Neuronal stem cell (in vitro differentiated cells): ENCODE data around the gene FAM210B.

Experiments
- DNase-seq: peaks from one replicate; pipeline ENCODE4 v3.0.0-alpha.2; 2013; ENCODE audit warnings: low spot score
- H2AFZ ChIP-seq: one replicate; pipeline ENCODE4 v1.6.1; 2013; ENCODE audit warnings: mild to moderate bottlenecking, low read length, inconsistent platforms
- H2AK5ac ChIP-seq: 2 replicates; pipeline ENCODE4 v1.6.1; 2013; ENCODE audit warnings: low read depth, mild to moderate bottlenecking, inconsistent platforms, low read length, moderate library complexity, mixed read lengths
- H2BK120ac ChIP-seq: 2 replicates; pipeline ENCODE4 v1.6.1; 2013; ENCODE audit warnings: low read depth, mild to moderate bottlenecking, inconsistent platforms, low read length, moderate library complexity, mixed read lengths
- H2BK12ac ChIP-seq: one replicate; pipeline ENCODE4 v1.6.1; 2013; ENCODE audit warnings: low read length, inconsistent platforms
- H2BK15ac ChIP-seq: 2 replicates; pipeline ENCODE4 v1.6.1; 2013; ENCODE audit warnings: mild to moderate bottlenecking, low read length, inconsistent platforms, mixed read lengths
- H2BK5ac ChIP-seq: one replicate; pipeline ENCODE4 v1.6.1; 2013; ENCODE audit warnings: inconsistent platforms, mild to moderate bottlenecking, low read length, moderate library complexity
- H3K14ac ChIP-seq: one replicate; pipeline ENCODE4 v1.6.1; 2013; ENCODE audit warnings: low read length, inconsistent platforms
- H3K18ac ChIP-seq: 2 replicates; pipeline ENCODE4 v1.6.1; 2013; ENCODE audit warnings: low read length, inconsistent platforms
- H3K23ac ChIP-seq: 2 replicates; pipeline ENCODE4 v1.6.1; 2013; ENCODE audit warnings: low read depth, mild to moderate bottlenecking, mixed read lengths, low read length, inconsistent platforms; ENCODE audit not compliant: poor library complexity
- H3K27ac ChIP-seq: replicated peaks from 3 replicates; pipeline ENCODE4 v1.5.1; 2013; ENCODE audit warnings: low read length, inconsistent platforms
- H3K27me3 ChIP-seq, 3 experiments: 2 replicates each; pipeline ENCODE4 v1.6.1; 2013; ENCODE audit warnings: low read length in 3 of 3, mild to moderate bottlenecking in 2 of 3, inconsistent platforms in 1 of 3, low read depth in 1 of 3, mixed read lengths in 1 of 3, moderate library complexity in 1 of 3; ENCODE audit not compliant: control insufficient read depth in 3 of 3, insufficient read depth in 3 of 3
- H3K36me3 ChIP-seq, 2 donors: replicated peaks in 1 of 2; 2 replicates each; pipeline ENCODE4 v1.6.1; 2013; ENCODE audit warnings: low read length in 2 of 2; ENCODE audit not compliant: control insufficient read depth in 2 of 2, insufficient read depth in 2 of 2
- H3K4ac ChIP-seq: 2 replicates; pipeline ENCODE4 v1.6.1; 2013; ENCODE audit warnings: inconsistent platforms, mild to moderate bottlenecking, low read length, moderate library complexity
- H3K4me1 ChIP-seq, 2 donors: 1 replicate in 1 of 2; 2 replicates in 1 of 2; pipeline ENCODE4 v1.6.1; 2013; ENCODE audit warnings: low read length in 2 of 2, low read depth in 1 of 2; ENCODE audit not compliant: control insufficient read depth in 2 of 2, insufficient read depth in 1 of 2
- H3K4me2 ChIP-seq: one replicate; pipeline ENCODE4 v1.6.1; 2013; ENCODE audit warnings: mild to moderate bottlenecking, low read length, inconsistent platforms; ENCODE audit not compliant: insufficient read depth, poor library complexity, severe bottlenecking
- H3K4me3 ChIP-seq, 2 donors: 2 replicates each; pipeline ENCODE4 v1.5.1; 2013; ENCODE audit warnings: low read length in 2 of 2, mild to moderate bottlenecking in 2 of 2, inconsistent platforms in 1 of 2, moderate library complexity in 1 of 2
- H3K79me1 ChIP-seq: one replicate; pipeline ENCODE4 v1.6.1; 2013; ENCODE audit warnings: low read depth, mild to moderate bottlenecking, inconsistent platforms, low read length, moderate library complexity
- H3K9ac ChIP-seq: one replicate; pipeline ENCODE4 v1.6.1; 2013; ENCODE audit warnings: mild to moderate bottlenecking, low read depth, low read length, inconsistent platforms; ENCODE audit not compliant: poor library complexity
- H3K9me3 ChIP-seq, 2 donors: replicated peaks in 1 of 2; 2 replicates each; pipeline versions ENCODE3 to v1.6.1; 2013; ENCODE audit warnings: low read length in 2 of 2, mild to moderate bottlenecking in 2 of 2, inconsistent platforms in 1 of 2, low read depth in 1 of 2, mixed read lengths in 1 of 2, moderate library complexity in 1 of 2; ENCODE audit not compliant: control insufficient read depth in 2 of 2, insufficient read depth in 1 of 2
- H4K8ac ChIP-seq: one replicate; pipeline ENCODE4 v1.6.1; 2013; ENCODE audit warnings: low read depth, mild to moderate bottlenecking, inconsistent platforms, low read length, moderate library complexity
- H4K91ac ChIP-seq: one replicate; pipeline ENCODE4 v1.6.1; 2013; ENCODE audit warnings: low read length, low read depth, mild to moderate bottlenecking, inconsistent platforms; ENCODE audit not compliant: poor library complexity
- WGBS, 2 donors: extraction: QIAGEN DNeasy Blood & Tissue Kit; methylation state at CpG; one replicate each; pipeline ENCODE4 v1.1.7; 2013; ENCODE audit warnings: missing lambda C conversion rate in 2 of 2, mixed read lengths in 1 of 2; ENCODE audit not compliant: insufficient read length in 2 of 2, insufficient replicate concordance in 1 of 2; ENCODE audit errors: extremely low coverage in 2 of 2; 5-methylcytosine and 5-hydroxymethylcytosine counted together

FAM210B gene

GRCh38 chr20:56347628-56348304 is 11.0 kb upstream of the FAM210B start:
- H3K14ac ChIP-seq, result no peak overlapping the region
- H3K4me3 ChIP-seq, result no peak overlapping the region
- no peak overlapping the region for H2AK5ac ChIP-seq
- H3K4me2 ChIP-seq, result no peak overlapping the region
- H3K79me1 ChIP-seq, result no peaks in the 10 kb centered on the region
- H2AFZ ChIP-seq, result no peak overlapping the region
- H3K4ac ChIP-seq, result no peak overlapping the region
- H3K36me3 ChIP-seq, result no peaks in the 10 kb centered on the region
- no peak overlapping the region for H2BK15ac ChIP-seq
- H3K9me3 ChIP-seq, result peaks cover 0 to 2% of the 10 kb centered on the region in 2 donors
- no peak overlapping the region for H3K23ac ChIP-seq
- H2BK5ac ChIP-seq, result no peak overlapping the region
- H4K91ac ChIP-seq, result no peak overlapping the region
- H2BK120ac ChIP-seq, result no peak overlapping the region
- H2BK12ac ChIP-seq, result no peak overlapping the region
- no peak overlapping the region for H3K27ac ChIP-seq
- peaks cover 3 to 5% of the 10 kb centered on the region in 2 donors for H3K4me1 ChIP-seq
- no peak for DNase-seq
- no peak overlapping the region for H4K8ac ChIP-seq
- peaks cover 0 to 60% (median 2%) of the 10 kb centered on the region in 3 experiments for H3K27me3 ChIP-seq
- no CpG with 5 or more reads among the region's 13 CpGs for WGBS, 2 donors
- H3K9ac ChIP-seq, result no peak overlapping the region
- H3K18ac ChIP-seq, result no peak overlapping the region

DNA sequence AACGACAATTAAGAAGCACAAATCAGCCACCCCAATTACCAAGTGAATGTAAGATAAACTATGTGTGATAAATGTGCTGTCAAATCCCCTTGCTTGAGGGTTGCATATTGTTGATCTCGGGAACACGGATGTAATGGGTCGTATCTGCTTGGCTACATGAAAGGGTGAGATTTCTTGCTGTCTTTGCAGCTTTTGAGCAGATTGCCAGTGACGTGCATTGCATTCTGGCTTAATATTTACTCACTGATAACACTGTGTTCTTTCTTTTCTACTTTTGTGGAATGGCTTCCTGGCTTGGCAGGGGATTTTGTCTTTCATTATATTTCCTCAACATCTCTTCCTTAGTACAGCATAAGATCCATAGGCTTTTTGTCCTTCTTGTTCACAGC is 10.5 kb upstream of the FAM210B start:
- Histone ChIP-seq H3K14ac (no peak overlapping the region), H2BK15ac (no peak overlapping the region), H3K18ac (no peak overlapping the region), H3K79me1 (no peaks in the 10 kb centered on the region), H3K4me2 (no peak overlapping the region), H2BK12ac (no peak overlapping the region), H3K23ac (no peak overlapping the region), H3K4me1 (peaks cover 3 to 5% of the 10 kb centered on the region in 2 donors), H3K9ac (no peak overlapping the region), H4K8ac (no peak overlapping the region), H2AFZ (no peak overlapping the region), H4K91ac (no peak overlapping the region), H3K27ac (no peak overlapping the region), H2BK120ac (no peak overlapping the region), H2AK5ac (no peak overlapping the region), H3K4me3 (no peak overlapping the region), H3K36me3 (no peaks in the 10 kb centered on the region), H2BK5ac (no peak overlapping the region), H3K4ac (no peak overlapping the region), H3K9me3 (peaks cover 0 to 2% of the 10 kb centered on the region in 2 donors), H3K27me3 (peaks cover 0 to 54% (median 2%) of the 10 kb centered on the region in 3 experiments)
- no peak for DNase-seq
- no CpG with 5 or more reads among the region's 5 CpGs for WGBS, 2 donors

GRCh38 chr20:56348746-56349145 is 10.0 kb upstream of the FAM210B start:
- peaks cover 0 to 50% (median 0%) of the 10 kb centered on the region in 3 experiments for H3K27me3 ChIP-seq
- no peak overlapping the region for H2BK5ac ChIP-seq
- H3K27ac ChIP-seq, result no peak overlapping the region
- H3K4me3 ChIP-seq, result no peak overlapping the region
- no peak overlapping the region for H3K4ac ChIP-seq
- H2AK5ac ChIP-seq, result no peak overlapping the region
- H3K9ac ChIP-seq, result no peak overlapping the region
- H3K4me1 ChIP-seq, result peaks cover 1 to 5% of the 10 kb centered on the region in 2 donors
- H2BK15ac ChIP-seq, result no peak overlapping the region
- no peak overlapping the region for H2BK120ac ChIP-seq
- H3K9me3 ChIP-seq, result peaks cover 0 to 2% of the 10 kb centered on the region in 2 donors
- no CpG with 5 or more reads among the region's 3 CpGs for WGBS, 2 donors
- no peak overlapping the region for H3K18ac ChIP-seq
- no peak overlapping the region for H4K8ac ChIP-seq
- no peak overlapping the region for H3K14ac ChIP-seq
- no peak overlapping the region for H4K91ac ChIP-seq
- H2BK12ac ChIP-seq, result no peak overlapping the region
- no peak overlapping the region for H3K4me2 ChIP-seq
- no peaks in the 10 kb centered on the region for H3K36me3 ChIP-seq
- DNase-seq, result no peak
- H3K79me1 ChIP-seq, result no peaks in the 10 kb centered on the region
- H3K23ac ChIP-seq, result no peak overlapping the region
- H2AFZ ChIP-seq, result no peak overlapping the region

DNA sequence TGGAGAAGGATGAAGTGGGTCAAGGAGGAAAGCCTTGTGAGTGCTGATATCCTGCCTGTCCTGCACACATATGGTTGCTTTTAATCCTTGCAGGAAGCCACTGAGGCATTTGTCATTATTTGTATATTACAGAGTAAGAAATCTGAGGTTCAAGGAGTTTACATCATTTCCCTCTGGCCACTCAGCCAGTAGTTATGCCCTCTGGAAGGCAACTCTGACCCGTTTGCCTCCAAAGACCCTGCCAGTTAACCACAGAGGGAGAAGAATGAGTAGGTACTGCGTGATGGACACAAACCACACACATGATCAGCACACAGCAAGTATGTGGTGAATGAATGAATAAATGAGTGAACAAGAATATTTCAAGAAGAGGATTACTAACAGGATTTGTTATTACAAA is 7.9 kb upstream of the FAM210B start:
- Histone ChIP-seq H3K79me1 (no peaks in the 10 kb centered on the region), H3K14ac (no peak overlapping the region), H2BK15ac (no peak overlapping the region), H3K4me1 (peaks cover 0 to 5% of the 10 kb centered on the region in 2 donors), H3K23ac (no peak overlapping the region), H3K4ac (no peak overlapping the region), H4K91ac (no peak overlapping the region), H4K8ac (no peak overlapping the region), H3K9me3 (peaks cover 0 to 2% of the 10 kb centered on the region in 2 donors), H3K4me3 (no peak overlapping the region), H3K4me2 (no peak overlapping the region), H3K27ac (no peak overlapping the region), H2BK5ac (no peak overlapping the region), H3K9ac (no peak overlapping the region), H2BK12ac (no peak overlapping the region), H2BK120ac (no peak overlapping the region), H2AFZ (no peak overlapping the region), H3K27me3 (peaks cover 0 to 29% (median 0%) of the 10 kb centered on the region in 3 experiments), H3K36me3 (no peaks in the 10 kb centered on the region), H3K18ac (no peak overlapping the region), H2AK5ac (no peak overlapping the region)
- no CpG with 5 or more reads among the region's 2 CpGs for WGBS, 2 donors
- no peak for DNase-seq
